ENCODE data around the gene DCTN2. TPM values are rescaled to one million over a fixed set of nuclear protein-coding genes. Genes with fewer than 3 reads are reported as not detected.

The DCTN2 gene
- total and polyA plus RNA-seq, 4 donors = 28.5 to 66.6 (median 31.2) TPM

DNA sequence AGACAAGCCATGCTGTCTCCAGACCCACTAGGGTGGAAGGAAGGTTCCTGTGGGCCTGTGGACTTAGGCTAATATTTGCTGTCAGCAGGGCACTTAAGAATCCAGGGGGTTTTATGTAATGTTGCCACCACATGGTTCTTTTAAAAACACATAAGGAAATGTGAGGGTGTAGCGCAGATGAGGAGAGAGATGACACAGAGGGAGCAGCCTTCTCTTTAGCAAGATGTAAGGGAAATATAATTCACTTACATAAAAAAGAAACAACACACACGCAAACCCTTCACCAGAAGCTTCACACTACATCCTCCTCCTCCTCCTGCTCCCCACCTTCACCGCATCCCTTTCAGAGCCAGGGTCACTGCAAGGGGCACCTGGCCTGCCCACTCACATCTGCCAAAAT, 39.1 kb upstream of the DCTN2 start:
- Histone ChIP-seq H3K4me3 (ENCODE audit: low read depth in 1 of 3, low read length in 3 of 3) (no peak overlapping the region), H3K36me3 (ENCODE audit: control insufficient read depth in 4 of 4, insufficient read depth in 3 of 4, low read depth in 1 of 4, low read length in 3 of 4) (no peaks in the 10 kb centered on the region), H3K9ac (ENCODE audit: low read depth in 1 of 2, low read length in 2 of 2) (no peak overlapping the region), H3K4me1 (ENCODE audit: control insufficient read depth in 4 of 4, insufficient read depth in 4 of 4, low read length in 3 of 4) (peaks cover 1 to 21% (median 13%) of the 10 kb centered on the region in 4 donors), H3K27ac (ENCODE audit: low read depth in 1 of 2, low read length in 2 of 2) (no peak overlapping the region), H3K9me3 (ENCODE audit: control insufficient read depth in 4 of 4, low read length in 3 of 4) (no peaks in the 10 kb centered on the region), H3K27me3 (ENCODE audit: control insufficient read depth in 4 of 4, insufficient read depth in 4 of 4, low read length in 3 of 4) (no peaks in the 10 kb centered on the region)
- TF ChIP-seq NR2F2 (IDR thresholded peaks at IDR 0.05) = no peak
- TF ChIP-seq TAF1 (conservative IDR thresholded peaks at IDR 0.05) = no peak
- TF ChIP-seq YY1 (IDR thresholded peaks at IDR 0.05) = no peak
- TF ChIP-seq GABPA (IDR thresholded peaks at IDR 0.05 in 1 of 2, conservative IDR thresholded peaks at IDR 0.05 in 1 of 2) = no peak
- TF ChIP-seq HNF4G (IDR thresholded peaks at IDR 0.05) = no peak
- no peak for TF ChIP-seq RAD21 (IDR thresholded peaks at IDR 0.05)
- 82% methylated on average over 3 of the region's 3 CpGs for WGBS
- no peak for DNase-seq (ENCODE audit: low spot score)

DNA sequence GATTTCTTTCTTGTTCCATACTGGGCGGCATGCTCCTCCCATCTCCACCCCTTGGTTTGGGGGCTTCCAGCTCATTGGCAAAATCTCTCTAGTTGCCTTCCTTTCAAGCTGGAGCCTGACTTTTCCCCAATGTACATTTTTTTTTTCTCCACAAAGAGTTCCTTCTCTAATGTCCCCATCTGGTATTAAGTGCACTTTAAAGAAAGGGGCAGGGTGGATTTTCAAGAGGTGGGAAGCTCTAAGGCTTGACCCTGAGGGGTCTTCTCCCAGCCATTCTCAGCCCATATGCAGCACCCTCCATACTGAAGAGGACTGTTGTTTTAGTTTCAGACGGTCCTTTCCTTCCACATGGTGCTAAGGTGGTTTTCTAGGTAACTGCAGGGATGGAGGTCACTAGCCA, 38.2 kb upstream of the DCTN2 start:
- no peak overlapping the region for H3K9ac ChIP-seq (ENCODE audit: low read depth in 1 of 2, low read length in 2 of 2)
- H3K36me3 ChIP-seq (ENCODE audit: control insufficient read depth in 4 of 4, insufficient read depth in 3 of 4, low read depth in 1 of 4, low read length in 3 of 4) = no peaks in the 10 kb centered on the region
- no peak for TF ChIP-seq GABPA (IDR thresholded peaks at IDR 0.05 in 1 of 2, conservative IDR thresholded peaks at IDR 0.05 in 1 of 2)
- no peak for TF ChIP-seq NR2F2 (IDR thresholded peaks at IDR 0.05)
- DNase-seq (ENCODE audit: low spot score) = no peak
- H3K4me3 ChIP-seq (ENCODE audit: low read depth in 1 of 3, low read length in 3 of 3) = no peak overlapping the region
- no peaks in the 10 kb centered on the region for H3K27me3 ChIP-seq (ENCODE audit: control insufficient read depth in 4 of 4, insufficient read depth in 4 of 4, low read length in 3 of 4)
- H3K9me3 ChIP-seq (ENCODE audit: control insufficient read depth in 4 of 4, low read length in 3 of 4) = no peaks in the 10 kb centered on the region
- WGBS = 86% methylated on average over 2 of the region's 2 CpGs
- H3K27ac ChIP-seq (ENCODE audit: low read depth in 1 of 2, low read length in 2 of 2) = no peak overlapping the region
- H3K4me1 ChIP-seq (ENCODE audit: control insufficient read depth in 4 of 4, insufficient read depth in 4 of 4, low read length in 3 of 4) = peaks cover 1 to 13% (median 9%) of the 10 kb centered on the region in 4 donors

DNA sequence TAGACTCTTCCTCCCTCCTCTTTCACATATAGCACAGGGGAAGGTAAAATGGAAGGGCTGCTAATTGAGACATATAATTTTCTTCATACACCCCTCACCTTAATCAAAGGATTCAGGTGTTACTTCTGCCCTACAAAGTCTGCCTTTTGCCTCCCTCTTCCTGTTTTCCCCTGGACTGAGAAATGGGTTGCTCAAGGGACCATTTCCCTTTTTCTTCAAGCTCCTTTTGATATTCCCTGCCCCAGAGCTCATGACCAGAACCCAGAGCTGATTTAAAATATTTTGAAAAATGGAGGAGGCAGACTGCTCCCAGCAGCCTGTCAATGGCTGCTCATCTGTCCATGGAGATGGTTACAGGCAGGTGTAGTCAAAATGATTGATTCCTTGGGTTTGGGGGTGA, 37.7 kb upstream of the DCTN2 start:
- DNase-seq (ENCODE audit: low spot score) = no peak
- no peaks in the 10 kb centered on the region for H3K9me3 ChIP-seq (ENCODE audit: control insufficient read depth in 4 of 4, low read length in 3 of 4)
- H3K4me3 ChIP-seq (ENCODE audit: low read depth in 1 of 3, low read length in 3 of 3) = no peak overlapping the region
- H3K9ac ChIP-seq (ENCODE audit: low read depth in 1 of 2, low read length in 2 of 2) = no peak overlapping the region
- TF ChIP-seq TAF1 (conservative IDR thresholded peaks at IDR 0.05) (no peak), JUND (IDR thresholded peaks at IDR 0.05) (no peak), HNF4G (IDR thresholded peaks at IDR 0.05) (no peak), RXRA (IDR thresholded peaks at IDR 0.05) (no peak), YY1 (IDR thresholded peaks at IDR 0.05) (no peak), NR2F2 (IDR thresholded peaks at IDR 0.05) (no peak), HNF4A (conservative IDR thresholded peaks at IDR 0.05) (no peak), EGR1 (IDR thresholded peaks at IDR 0.05; ENCODE audit: low read depth in 2 of 2) (no peak)
- TF ChIP-seq, protein P1, sequence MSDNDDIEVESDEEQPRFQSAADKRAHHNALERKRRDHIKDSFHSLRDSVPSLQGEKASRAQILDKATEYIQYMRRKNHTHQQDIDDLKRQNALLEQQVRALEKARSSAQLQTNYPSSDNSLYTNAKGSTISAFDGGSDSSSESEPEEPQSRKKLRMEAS (IDR thresholded peaks at IDR 0.05) = no peak
- TF ChIP-seq, protein P2, sequence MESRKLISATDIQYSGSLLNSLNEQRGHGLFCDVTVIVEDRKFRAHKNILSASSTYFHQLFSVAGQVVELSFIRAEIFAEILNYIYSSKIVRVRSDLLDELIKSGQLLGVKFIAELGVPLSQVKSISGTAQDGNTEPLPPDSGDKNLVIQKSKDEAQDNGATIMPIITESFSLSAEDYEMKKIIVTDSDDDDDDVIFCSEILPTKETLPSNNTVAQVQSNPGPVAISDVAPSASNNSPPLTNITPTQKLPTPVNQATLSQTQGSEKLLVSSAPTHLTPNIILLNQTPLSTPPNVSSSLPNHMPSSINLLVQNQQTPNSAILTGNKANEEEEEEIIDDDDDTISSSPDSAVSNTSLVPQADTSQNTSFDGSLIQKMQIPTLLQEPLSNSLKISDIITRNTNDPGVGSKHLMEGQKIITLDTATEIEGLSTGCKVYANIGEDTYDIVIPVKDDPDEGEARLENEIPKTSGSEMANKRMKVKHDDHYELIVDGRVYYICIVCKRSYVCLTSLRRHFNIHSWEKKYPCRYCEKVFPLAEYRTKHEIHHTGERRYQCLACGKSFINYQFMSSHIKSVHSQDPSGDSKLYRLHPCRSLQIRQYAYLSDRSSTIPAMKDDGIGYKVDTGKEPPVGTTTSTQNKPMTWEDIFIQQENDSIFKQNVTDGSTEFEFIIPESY (IDR thresholded peaks at IDR 0.05) = no peak
- TF ChIP-seq, protein P3, sequence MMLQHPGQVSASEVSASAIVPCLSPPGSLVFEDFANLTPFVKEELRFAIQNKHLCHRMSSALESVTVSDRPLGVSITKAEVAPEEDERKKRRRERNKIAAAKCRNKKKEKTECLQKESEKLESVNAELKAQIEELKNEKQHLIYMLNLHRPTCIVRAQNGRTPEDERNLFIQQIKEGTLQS (IDR thresholded peaks at IDR 0.05) = no peak
- TF ChIP-seq, protein P4, sequence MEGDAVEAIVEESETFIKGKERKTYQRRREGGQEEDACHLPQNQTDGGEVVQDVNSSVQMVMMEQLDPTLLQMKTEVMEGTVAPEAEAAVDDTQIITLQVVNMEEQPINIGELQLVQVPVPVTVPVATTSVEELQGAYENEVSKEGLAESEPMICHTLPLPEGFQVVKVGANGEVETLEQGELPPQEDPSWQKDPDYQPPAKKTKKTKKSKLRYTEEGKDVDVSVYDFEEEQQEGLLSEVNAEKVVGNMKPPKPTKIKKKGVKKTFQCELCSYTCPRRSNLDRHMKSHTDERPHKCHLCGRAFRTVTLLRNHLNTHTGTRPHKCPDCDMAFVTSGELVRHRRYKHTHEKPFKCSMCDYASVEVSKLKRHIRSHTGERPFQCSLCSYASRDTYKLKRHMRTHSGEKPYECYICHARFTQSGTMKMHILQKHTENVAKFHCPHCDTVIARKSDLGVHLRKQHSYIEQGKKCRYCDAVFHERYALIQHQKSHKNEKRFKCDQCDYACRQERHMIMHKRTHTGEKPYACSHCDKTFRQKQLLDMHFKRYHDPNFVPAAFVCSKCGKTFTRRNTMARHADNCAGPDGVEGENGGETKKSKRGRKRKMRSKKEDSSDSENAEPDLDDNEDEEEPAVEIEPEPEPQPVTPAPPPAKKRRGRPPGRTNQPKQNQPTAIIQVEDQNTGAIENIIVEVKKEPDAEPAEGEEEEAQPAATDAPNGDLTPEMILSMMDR (IDR thresholded peaks at IDR 0.05; ENCODE audit: low read depth, low read length, missing input control) = no peak
- H3K36me3 ChIP-seq (ENCODE audit: control insufficient read depth in 4 of 4, insufficient read depth in 3 of 4, low read depth in 1 of 4, low read length in 3 of 4) = no peaks in the 10 kb centered on the region
- H3K27ac ChIP-seq (ENCODE audit: low read depth in 1 of 2, low read length in 2 of 2) = no peak overlapping the region
- no peaks in the 10 kb centered on the region for H3K27me3 ChIP-seq (ENCODE audit: control insufficient read depth in 4 of 4, insufficient read depth in 4 of 4, low read length in 3 of 4)
- peaks cover 1 to 13% (median 9%) of the 10 kb centered on the region in 4 donors for H3K4me1 ChIP-seq (ENCODE audit: control insufficient read depth in 4 of 4, insufficient read depth in 4 of 4, low read length in 3 of 4)
